ENCODE data around the gene NOX3.

The NOX3 gene

GRCh38 chr6:155436981-155437749 lies 18.5 kb downstream of the NOX3 start:
- Mint-ChIP-seq H3K4me3 (no peak overlapping the region), H3K9me3 (no peaks in the 10 kb centered on the region), H3K4me1 (ENCODE audit: low read depth) (no peaks in the 10 kb centered on the region), H3K27ac (no peak overlapping the region), H3K36me3 (ENCODE audit: low read depth) (no peaks in the 10 kb centered on the region), H3K27me3 (ENCODE audit: low read depth) (no peaks in the 10 kb centered on the region)
- no peak for DNase-seq (ENCODE audit: low spot score)

GRCh38 chr6:155434829-155435423 lies 20.7 kb downstream of the NOX3 start:
- Mint-ChIP-seq H3K36me3 (ENCODE audit: low read depth) (no peaks in the 10 kb centered on the region), H3K9me3 (no peaks in the 10 kb centered on the region), H3K4me1 (ENCODE audit: low read depth) (no peaks in the 10 kb centered on the region), H3K27me3 (ENCODE audit: low read depth) (no peaks in the 10 kb centered on the region), H3K4me3 (no peak overlapping the region), H3K27ac (no peak overlapping the region)
- no peak for DNase-seq (ENCODE audit: low spot score)

GRCh38 chr6:155434096-155434495 lies 21.5 kb downstream of the NOX3 start:
- Mint-ChIP-seq H3K27ac (no peak overlapping the region), H3K9me3 (no peaks in the 10 kb centered on the region), H3K27me3 (ENCODE audit: low read depth) (no peaks in the 10 kb centered on the region), H3K4me3 (no peak overlapping the region), H3K36me3 (ENCODE audit: low read depth) (no peaks in the 10 kb centered on the region), H3K4me1 (ENCODE audit: low read depth) (no peaks in the 10 kb centered on the region)
- DNase-seq (ENCODE audit: low spot score), result no peak

GRCh38 chr6:155432293-155432692 lies 23.3 kb downstream of the NOX3 start:
- Mint-ChIP-seq H3K9me3 (no peaks in the 10 kb centered on the region), H3K27ac (no peak overlapping the region), H3K36me3 (ENCODE audit: low read depth) (no peaks in the 10 kb centered on the region), H3K4me3 (no peak overlapping the region), H3K4me1 (ENCODE audit: low read depth) (no peaks in the 10 kb centered on the region), H3K27me3 (ENCODE audit: low read depth) (no peaks in the 10 kb centered on the region)
- DNase-seq (ENCODE audit: low spot score), result no peak

GRCh38 chr6:155429321-155429893 lies 26.2 kb downstream of the NOX3 start:
- H3K27me3 Mint-ChIP-seq (ENCODE audit: low read depth), result no peaks in the 10 kb centered on the region
- H3K9me3 Mint-ChIP-seq, result no peaks in the 10 kb centered on the region
- H3K4me3 Mint-ChIP-seq, result no peak overlapping the region
- H3K4me1 Mint-ChIP-seq (ENCODE audit: low read depth), result no peaks in the 10 kb centered on the region
- DNase-seq (ENCODE audit: low spot score), result no peak
- H3K36me3 Mint-ChIP-seq (ENCODE audit: low read depth), result no peaks in the 10 kb centered on the region
- H3K27ac Mint-ChIP-seq, result no peak overlapping the region

DNA sequence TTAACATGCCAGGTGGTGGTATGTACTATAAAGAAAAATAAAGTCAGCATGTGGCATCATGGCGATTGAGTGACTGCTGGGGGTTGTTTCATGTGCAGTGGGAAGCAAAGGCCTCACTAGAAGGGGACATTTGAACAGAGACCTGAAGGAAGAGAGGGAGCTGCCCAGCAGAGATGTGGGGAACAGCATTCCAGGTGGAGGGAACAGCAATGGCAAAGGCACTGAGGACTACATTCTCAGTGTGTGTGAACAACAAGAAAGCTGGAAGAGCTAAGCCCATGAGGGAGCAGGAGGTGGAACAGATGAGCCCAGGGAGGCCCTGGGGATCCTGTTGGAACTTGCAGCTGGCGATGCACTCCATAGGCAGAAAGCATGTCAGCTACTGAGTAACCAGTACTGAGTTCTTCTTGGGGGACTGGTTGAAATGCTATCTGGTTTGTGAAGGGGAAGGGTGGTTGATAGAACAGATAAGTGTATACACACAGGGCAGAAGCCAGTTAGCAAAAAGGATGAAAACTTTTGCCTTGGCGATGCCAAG lies 29.2 kb downstream of the NOX3 start:
- Mint-ChIP-seq H3K36me3 (ENCODE audit: low read depth) (no peaks in the 10 kb centered on the region), H3K9me3 (no peaks in the 10 kb centered on the region), H3K4me1 (ENCODE audit: low read depth) (no peaks in the 10 kb centered on the region), H3K27ac (no peak overlapping the region), H3K4me3 (no peak overlapping the region), H3K27me3 (ENCODE audit: low read depth) (no peaks in the 10 kb centered on the region)
- no peak for DNase-seq (ENCODE audit: low spot score)

- Mint-ChIP-seq H3K4me3 (no peak overlapping the region), H3K36me3 (ENCODE audit: low read depth) (no peaks in the 10 kb centered on the region), H3K4me1 (ENCODE audit: low read depth) (peaks cover 15% of the 10 kb centered on the region), H3K27ac (no peak overlapping the region), H3K27me3 (ENCODE audit: low read depth) (no peaks in the 10 kb centered on the region), H3K9me3 (no peaks in the 10 kb centered on the region)
- no peak for DNase-seq (ENCODE audit: low spot score)
These were observed 31.5 kb downstream of the NOX3 start for GRCh38 chr6:155424181-155424580.

- no peaks in the 10 kb centered on the region for H3K36me3 Mint-ChIP-seq (ENCODE audit: low read depth)
- no peaks in the 10 kb centered on the region for H3K27me3 Mint-ChIP-seq (ENCODE audit: low read depth)
- DNase-seq (ENCODE audit: low spot score), result no peak
- no peak overlapping the region for H3K4me3 Mint-ChIP-seq
- peaks cover 29% of the 10 kb centered on the region for H3K4me1 Mint-ChIP-seq (ENCODE audit: low read depth)
- H3K27ac Mint-ChIP-seq, result no peak overlapping the region
- no peaks in the 10 kb centered on the region for H3K9me3 Mint-ChIP-seq
These were observed 33.0 kb downstream of the NOX3 start for GRCh38 chr6:155422635-155423034.

- Mint-ChIP-seq H3K27me3 (ENCODE audit: low read depth) (no peaks in the 10 kb centered on the region), H3K4me1 (ENCODE audit: low read depth) (peaks cover 35% of the 10 kb centered on the region), H3K9me3 (no peaks in the 10 kb centered on the region), H3K36me3 (ENCODE audit: low read depth) (no peaks in the 10 kb centered on the region), H3K27ac (no peak overlapping the region), H3K4me3 (peak overlapping the region; percentile 39)
- DNase-seq (ENCODE audit: low spot score), result no peak
These were observed 35.1 kb downstream of the NOX3 start for GRCh38 chr6:155420492-155420891.

- DNase-seq (ENCODE audit: low spot score), result no peak
- Mint-ChIP-seq H3K4me3 (peak overlapping the region; percentile 80), H3K36me3 (ENCODE audit: low read depth) (no peaks in the 10 kb centered on the region), H3K9me3 (no peaks in the 10 kb centered on the region), H3K27ac (peak overlapping the region; percentile 96), H3K4me1 (ENCODE audit: low read depth) (peaks cover 35% of the 10 kb centered on the region), H3K27me3 (ENCODE audit: low read depth) (no peaks in the 10 kb centered on the region)
These were observed 36.5 kb downstream of the NOX3 start for GRCh38 chr6:155419161-155419560.

- peak; percentile 69 for DNase-seq (ENCODE audit: low spot score)
- peak overlapping the region; percentile 96 for H3K27ac Mint-ChIP-seq
- H3K4me3 Mint-ChIP-seq, result peak overlapping the region; percentile 80
- H3K36me3 Mint-ChIP-seq (ENCODE audit: low read depth), result no peaks in the 10 kb centered on the region
- H3K9me3 Mint-ChIP-seq, result no peaks in the 10 kb centered on the region
- H3K4me1 Mint-ChIP-seq (ENCODE audit: low read depth), result peaks cover 35% of the 10 kb centered on the region
- no peaks in the 10 kb centered on the region for H3K27me3 Mint-ChIP-seq (ENCODE audit: low read depth)
These were observed 37.5 kb downstream of the NOX3 start for GRCh38 chr6:155418017-155418761.

- H3K4me3 Mint-ChIP-seq, result peak overlapping the region; percentile 80
- no peaks in the 10 kb centered on the region for H3K27me3 Mint-ChIP-seq (ENCODE audit: low read depth)
- H3K36me3 Mint-ChIP-seq (ENCODE audit: low read depth), result no peaks in the 10 kb centered on the region
- no peaks in the 10 kb centered on the region for H3K9me3 Mint-ChIP-seq
- H3K4me1 Mint-ChIP-seq (ENCODE audit: low read depth), result peaks cover 35% of the 10 kb centered on the region
- no peak for DNase-seq (ENCODE audit: low spot score)
- H3K27ac Mint-ChIP-seq, result peak overlapping the region; percentile 96
These were observed 38.2 kb downstream of the NOX3 start for GRCh38 chr6:155417454-155417853.

GRCh38 chr6:155415953-155416352 lies 39.7 kb downstream of the NOX3 start:
- no peak overlapping the region for H3K27ac Mint-ChIP-seq
- H3K4me1 Mint-ChIP-seq (ENCODE audit: low read depth), result peaks cover 34% of the 10 kb centered on the region

DNA sequence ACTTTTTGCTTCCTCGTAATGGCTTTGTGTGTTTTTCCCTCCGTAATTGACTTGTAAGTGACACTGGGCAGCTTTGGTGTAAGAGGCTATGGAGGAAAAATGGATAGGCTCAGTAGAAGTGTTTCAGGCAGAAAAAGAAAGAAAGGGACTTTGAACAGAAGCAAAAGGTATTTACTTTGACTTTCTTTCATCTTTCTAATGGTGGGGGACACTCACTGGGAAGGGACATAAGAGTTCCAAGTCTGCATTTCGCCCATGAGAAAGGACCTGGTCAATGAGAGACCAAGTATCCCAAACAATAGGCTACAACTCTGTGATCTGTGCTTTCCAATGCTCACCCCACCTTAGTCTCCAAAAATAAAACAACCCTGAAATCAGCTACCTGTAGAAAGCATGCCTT lies 41.6 kb downstream of the NOX3 start:
- H3K9me3 Mint-ChIP-seq, result no peaks in the 10 kb centered on the region
- no peak overlapping the region for H3K4me3 Mint-ChIP-seq
- no peaks in the 10 kb centered on the region for H3K27me3 Mint-ChIP-seq (ENCODE audit: low read depth)
- H3K36me3 Mint-ChIP-seq (ENCODE audit: low read depth), result no peaks in the 10 kb centered on the region
- no peak overlapping the region for H3K27ac Mint-ChIP-seq
- H3K4me1 Mint-ChIP-seq (ENCODE audit: low read depth), result peaks cover 19% of the 10 kb centered on the region
- no peak for DNase-seq (ENCODE audit: low spot score)

More at GRCh38 chr6:155415953-155416352, 39.7 kb downstream of the NOX3 start:
- no peaks in the 10 kb centered on the region for H3K27me3 Mint-ChIP-seq (ENCODE audit: low read depth)
- H3K36me3 Mint-ChIP-seq (ENCODE audit: low read depth), result no peaks in the 10 kb centered on the region
- DNase-seq (ENCODE audit: low spot score), result no peak
- no peak overlapping the region for H3K4me3 Mint-ChIP-seq
- H3K9me3 Mint-ChIP-seq, result no peaks in the 10 kb centered on the region

Measured in T-helper 2 cell treated with Interferon-gamma antibody and Interleukin-4, amounts not matched to agents 5 μg/mL and 100 μg/mL, for 36 hours (primary cell).